Measurements from ENCODE around the gene CNOT9.

CNOT9 gene

DNA sequence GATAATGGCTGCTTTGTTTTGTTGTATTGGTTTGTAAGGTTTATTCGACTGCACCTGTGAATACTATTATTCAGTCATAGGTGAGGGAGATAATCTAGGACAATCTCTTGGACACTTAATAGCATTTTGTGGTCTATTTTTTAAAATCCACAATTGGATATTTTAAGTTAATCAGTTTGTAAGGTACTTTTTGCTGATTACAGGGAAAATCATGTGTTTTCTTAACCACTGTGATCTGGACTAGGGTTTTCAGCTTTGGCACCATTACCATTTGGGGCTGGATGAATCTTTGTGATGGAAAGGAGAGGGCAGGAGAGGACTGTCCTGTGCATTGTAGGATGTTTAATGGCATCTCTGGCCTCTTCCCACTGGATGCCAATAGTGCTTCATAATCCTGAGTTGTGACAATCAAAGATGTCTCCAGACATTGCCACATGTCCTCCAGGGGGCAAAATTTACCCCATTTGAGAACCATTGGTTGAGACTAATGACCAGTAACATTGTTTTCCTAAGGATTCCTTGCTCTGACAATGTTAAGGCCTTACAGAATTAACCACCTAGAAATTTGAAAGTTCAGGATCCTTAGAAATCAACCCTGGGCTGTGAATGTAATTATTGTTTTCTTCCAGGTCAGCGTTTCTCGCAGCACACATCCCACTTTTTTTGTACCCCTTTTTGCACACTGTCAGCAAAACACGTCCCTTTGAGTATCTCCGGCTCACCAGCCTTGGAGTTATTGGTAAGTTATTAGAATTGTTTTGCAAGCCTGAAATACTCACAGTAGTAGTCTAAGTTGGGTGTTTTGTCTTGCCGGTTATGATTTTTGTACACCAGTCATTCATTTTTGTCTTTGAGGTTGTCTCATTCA, 15.6 kb downstream of the CNOT9 start:
- WGBS: 100% methylated on average over 2 of the region's 6 CpGs
- H2BK15ac ChIP-seq (ENCODE audit: low read depth, poor library complexity, severe bottlenecking): no peak overlapping the region
- no peak overlapping the region for H2AK5ac ChIP-seq (ENCODE audit: low read length, severe bottlenecking)
- no peak overlapping the region for H3K4me3 ChIP-seq (ENCODE audit: insufficient read depth in 1 of 2, low read depth in 1 of 2, low read length in 2 of 2)
- H3K14ac ChIP-seq (ENCODE audit: low read length in 2 of 2): no peak overlapping the region
- no peak overlapping the region for H3K4ac ChIP-seq (ENCODE audit: low read depth in 1 of 2, low read length in 2 of 2)
- H3K4me1 ChIP-seq (ENCODE audit: control insufficient read depth, insufficient read depth, low read depth, low read length): peaks cover 3% of the 10 kb centered on the region
- no peak overlapping the region for H3K23ac ChIP-seq (ENCODE audit: low read length in 2 of 2)
- H4K91ac ChIP-seq (ENCODE audit: low read length): no peak overlapping the region
- no peak overlapping the region for H2AFZ ChIP-seq (ENCODE audit: low read depth, low read length)
- H3K27ac ChIP-seq (ENCODE audit: low read length, poor library complexity, severe bottlenecking): no peak overlapping the region
- H2BK5ac ChIP-seq (ENCODE audit: low read depth, low read length, poor library complexity, severe bottlenecking): no peak overlapping the region
- no peaks in the 10 kb centered on the region for H3K9me3 ChIP-seq (ENCODE audit: control insufficient read depth, low read length)
- no peak overlapping the region for H3K4me2 ChIP-seq (ENCODE audit: low read length, poor library complexity, severe bottlenecking)
- DNase-seq: no peak
- no peaks in the 10 kb centered on the region for H3K27me3 ChIP-seq (ENCODE audit: control insufficient read depth in 1 of 2, insufficient read depth in 1 of 2, low read length in 2 of 2)
- H3K9ac ChIP-seq (ENCODE audit: low read length): no peak overlapping the region
- peaks cover 14% of the 10 kb centered on the region for H3K79me1 ChIP-seq (replicated peaks; ENCODE audit: low read length, poor library complexity, severe bottlenecking)
- no peak overlapping the region for H3K18ac ChIP-seq (ENCODE audit: low read depth in 1 of 2, low read length in 2 of 2)
- H3K36me3 ChIP-seq (ENCODE audit: control insufficient read depth in 1 of 2, insufficient read depth in 2 of 2, low read depth in 1 of 2, low read length in 2 of 2): peaks cover 10 to 82% of the 10 kb centered on the region in 2 experiments
- H2BK120ac ChIP-seq (ENCODE audit: low read depth, low read length): no peak overlapping the region
- no peak overlapping the region for H2BK12ac ChIP-seq (ENCODE audit: low read length in 2 of 2)
- H4K8ac ChIP-seq (ENCODE audit: low read length): no peak overlapping the region

DNA sequence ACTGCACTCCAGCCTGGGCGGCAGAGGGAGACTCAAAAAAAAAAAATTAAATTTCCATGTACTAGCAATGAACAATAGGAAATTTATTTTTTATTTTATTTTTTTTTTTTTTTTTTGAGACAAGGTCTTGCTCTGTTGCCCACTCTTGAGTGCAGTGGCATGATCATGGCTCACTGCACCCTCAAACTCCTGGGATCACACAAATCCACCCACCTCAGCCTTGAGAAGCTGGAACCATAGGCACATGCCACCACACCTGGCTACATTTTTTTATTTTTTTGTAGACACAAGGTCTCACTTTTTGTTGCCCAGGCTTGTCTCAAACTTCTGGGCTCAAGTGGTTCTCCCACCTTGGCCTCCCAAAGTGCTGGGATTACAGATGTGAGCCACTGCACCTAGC, 16.9 kb downstream of the CNOT9 start:
- no peaks in the 10 kb centered on the region for H3K9me3 ChIP-seq (ENCODE audit: control insufficient read depth, low read length)
- DNase-seq: no peak
- H3K14ac ChIP-seq (ENCODE audit: low read length in 2 of 2): no peak overlapping the region
- H3K4me2 ChIP-seq (ENCODE audit: low read length, poor library complexity, severe bottlenecking): no peak overlapping the region
- H3K79me1 ChIP-seq (replicated peaks; ENCODE audit: low read length, poor library complexity, severe bottlenecking): peaks cover 15% of the 10 kb centered on the region
- H3K4me3 ChIP-seq (ENCODE audit: insufficient read depth in 1 of 2, low read depth in 1 of 2, low read length in 2 of 2): no peak overlapping the region
- H3K27me3 ChIP-seq (ENCODE audit: control insufficient read depth in 1 of 2, insufficient read depth in 1 of 2, low read length in 2 of 2): no peaks in the 10 kb centered on the region
- no peak overlapping the region for H3K27ac ChIP-seq (ENCODE audit: low read length, poor library complexity, severe bottlenecking)
- no peak overlapping the region for H3K18ac ChIP-seq (ENCODE audit: low read depth in 1 of 2, low read length in 2 of 2)
- no peak overlapping the region for H2BK120ac ChIP-seq (ENCODE audit: low read depth, low read length)
- H2BK12ac ChIP-seq (ENCODE audit: low read length in 2 of 2): no peak overlapping the region
- H2BK5ac ChIP-seq (ENCODE audit: low read depth, low read length, poor library complexity, severe bottlenecking): no peak overlapping the region
- no peak overlapping the region for H3K23ac ChIP-seq (ENCODE audit: low read length in 2 of 2)
- H2BK15ac ChIP-seq (ENCODE audit: low read depth, poor library complexity, severe bottlenecking): no peak overlapping the region
- peaks cover 3% of the 10 kb centered on the region for H3K4me1 ChIP-seq (ENCODE audit: control insufficient read depth, insufficient read depth, low read depth, low read length)
- no peak overlapping the region for H4K8ac ChIP-seq (ENCODE audit: low read length)
- H4K91ac ChIP-seq (ENCODE audit: low read length): no peak overlapping the region
- H2AK5ac ChIP-seq (ENCODE audit: low read length, severe bottlenecking): no peak overlapping the region
- no peak overlapping the region for H3K9ac ChIP-seq (ENCODE audit: low read length)
- no peak overlapping the region for H3K4ac ChIP-seq (ENCODE audit: low read depth in 1 of 2, low read length in 2 of 2)
- H3K36me3 ChIP-seq (ENCODE audit: control insufficient read depth in 1 of 2, insufficient read depth in 2 of 2, low read depth in 1 of 2, low read length in 2 of 2): peaks cover 14 to 92% of the 10 kb centered on the region in 2 experiments
- no CpG with 5 or more reads among the region's 1 CpG for WGBS
- H2AFZ ChIP-seq (ENCODE audit: low read depth, low read length): no peak overlapping the region

DNA sequence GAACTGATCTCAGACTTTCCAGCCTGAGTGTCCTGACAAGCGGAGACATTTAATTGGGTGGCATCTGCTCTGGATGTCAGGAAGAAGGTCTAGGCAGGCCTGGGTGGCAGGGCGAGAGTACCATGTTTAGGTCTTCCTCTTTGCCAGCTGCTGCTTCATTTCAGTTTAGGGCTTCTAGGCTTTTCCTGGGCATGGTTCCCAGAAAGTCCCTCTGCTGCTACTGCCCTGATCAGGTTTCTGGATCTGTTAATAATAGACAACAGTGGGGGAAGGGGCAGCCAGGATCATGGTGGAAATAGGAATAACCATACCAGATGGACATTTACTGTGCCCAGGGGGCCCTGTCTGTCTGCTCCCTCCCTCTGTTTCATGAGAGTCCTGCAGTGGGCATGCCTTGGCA, 36.8 kb downstream of the CNOT9 start:
- Histone ChIP-seq H3K4ac (ENCODE audit: low read depth in 1 of 2, low read length in 2 of 2) (no peak overlapping the region), H2AFZ (ENCODE audit: low read depth, low read length) (no peak overlapping the region), H3K18ac (ENCODE audit: low read depth in 1 of 2, low read length in 2 of 2) (no peak overlapping the region), H3K9me3 (ENCODE audit: control insufficient read depth, low read length) (no peaks in the 10 kb centered on the region), H2BK120ac (ENCODE audit: low read depth, low read length) (no peak overlapping the region), H3K27ac (ENCODE audit: low read length, poor library complexity, severe bottlenecking) (peak overlapping the region; percentile 59), H3K79me1 (replicated peaks; ENCODE audit: low read length, poor library complexity, severe bottlenecking) (peaks cover 2% of the 10 kb centered on the region), H3K27me3 (ENCODE audit: control insufficient read depth in 1 of 2, insufficient read depth in 1 of 2, low read length in 2 of 2) (no peaks in the 10 kb centered on the region), H3K4me2 (ENCODE audit: low read length, poor library complexity, severe bottlenecking) (no peak overlapping the region), H3K23ac (ENCODE audit: low read length in 2 of 2) (no peak overlapping the region), H3K4me1 (ENCODE audit: control insufficient read depth, insufficient read depth, low read depth, low read length) (peaks cover 6% of the 10 kb centered on the region), H2BK15ac (ENCODE audit: low read depth, poor library complexity, severe bottlenecking) (no peak overlapping the region), H3K9ac (ENCODE audit: low read length) (peak overlapping the region; percentile 16), H2BK5ac (ENCODE audit: low read depth, low read length, poor library complexity, severe bottlenecking) (no peak overlapping the region), H4K8ac (ENCODE audit: low read length) (no peak overlapping the region), H3K4me3 (ENCODE audit: insufficient read depth in 1 of 2, low read depth in 1 of 2, low read length in 2 of 2) (peak overlapping the region in 1 of 2 experiments; percentile 46), H2BK12ac (ENCODE audit: low read length in 2 of 2) (no peak overlapping the region), H3K14ac (ENCODE audit: low read length in 2 of 2) (no peak overlapping the region), H4K91ac (ENCODE audit: low read length) (no peak overlapping the region), H3K36me3 (ENCODE audit: control insufficient read depth in 1 of 2, insufficient read depth in 2 of 2, low read depth in 1 of 2, low read length in 2 of 2) (no peaks in the 10 kb centered on the region), H2AK5ac (ENCODE audit: low read length, severe bottlenecking) (no peak overlapping the region)
- 97% methylated on average over 2 of the region's 2 CpGs for WGBS
- no peak for DNase-seq

GRCh38 chr2:218607436-218608115, 38.9 kb downstream of the CNOT9 start, which contains the start of gene PLCD4:
PLCD4 (plus strand) TSS chr2:218607899; CDS start chr2:218615740, 7,841 bp downstream.
- 43% methylated on average over 8 of the region's 8 CpGs for WGBS
- Histone ChIP-seq H3K27ac (ENCODE audit: low read length, poor library complexity, severe bottlenecking) (peak within 1 kb of the TSS; percentile 58), H3K9ac (ENCODE audit: low read length) (peak within 1 kb of the TSS; percentile 88)

More at GRCh38 chr2:218607436-218608115, 38.9 kb downstream of the CNOT9 start, which contains the start of gene PLCD4:
- no peak within 1 kb of the TSS for H3K14ac ChIP-seq (ENCODE audit: low read length in 2 of 2)
- no peaks in the 10 kb centered on the region for H3K27me3 ChIP-seq (ENCODE audit: control insufficient read depth in 1 of 2, insufficient read depth in 1 of 2, low read length in 2 of 2)
- peaks cover 2% of the 10 kb centered on the region for H3K79me1 ChIP-seq (replicated peaks; ENCODE audit: low read length, poor library complexity, severe bottlenecking)
- peak within 1 kb of the TSS; percentile 35 for H2AK5ac ChIP-seq (ENCODE audit: low read length, severe bottlenecking)
- no peak within 1 kb of the TSS for H2BK15ac ChIP-seq (ENCODE audit: low read depth, poor library complexity, severe bottlenecking)
- no peak within 1 kb of the TSS for H3K4ac ChIP-seq (ENCODE audit: low read depth in 1 of 2, low read length in 2 of 2)
- H3K18ac ChIP-seq (ENCODE audit: low read depth in 1 of 2, low read length in 2 of 2): peak within 1 kb of the TSS in 1 of 2 experiments; percentile 70
- H4K91ac ChIP-seq (ENCODE audit: low read length): no peak within 1 kb of the TSS
- no peaks in the 10 kb centered on the region for H3K9me3 ChIP-seq (ENCODE audit: control insufficient read depth, low read length)
- peak within 1 kb of the TSS; percentile 10 to 81 for H3K4me3 ChIP-seq (ENCODE audit: insufficient read depth in 1 of 2, low read depth in 1 of 2, low read length in 2 of 2)
- peak within 1 kb of the TSS in 1 of 2 experiments; percentile 3 for H2BK12ac ChIP-seq (ENCODE audit: low read length in 2 of 2)
- no peaks in the 10 kb centered on the region for H3K36me3 ChIP-seq (ENCODE audit: control insufficient read depth in 1 of 2, insufficient read depth in 2 of 2, low read depth in 1 of 2, low read length in 2 of 2)
- peak within 1 kb of the TSS; percentile 57 for H3K4me2 ChIP-seq (ENCODE audit: low read length, poor library complexity, severe bottlenecking)
- H2BK5ac ChIP-seq (ENCODE audit: low read depth, low read length, poor library complexity, severe bottlenecking): no peak within 1 kb of the TSS
- H3K23ac ChIP-seq (ENCODE audit: low read length in 2 of 2): no peak within 1 kb of the TSS
- peak within 1 kb of the TSS; percentile 53 for H4K8ac ChIP-seq (ENCODE audit: low read length)
- DNase-seq: peak; percentile 62
- peak within 1 kb of the TSS; percentile 54 for H2AFZ ChIP-seq (ENCODE audit: low read depth, low read length)
- H2BK120ac ChIP-seq (ENCODE audit: low read depth, low read length): no peak within 1 kb of the TSS
- H3K4me1 ChIP-seq (ENCODE audit: control insufficient read depth, insufficient read depth, low read depth, low read length): peaks cover 6% of the 10 kb centered on the region
